GM21381 (cell line): ENCODE data around the gene S1PR2.
"Not testable (repeated sequence)": the region's sequence is repeated elsewhere in the genome, so short reads cannot be mapped to it uniquely, and the experiment has no call there.

ENCODE experiments used
- ATAC-seq: cut with Tn5 transposase; IDR thresholded peaks from one replicate; pipeline ENCODE4 v1.9.1; 2021; ENCODE audit warnings: mild to moderate bottlenecking, moderate library complexity; ENCODE audit not compliant: unreplicated experiment

S1PR2 gene

DNA sequence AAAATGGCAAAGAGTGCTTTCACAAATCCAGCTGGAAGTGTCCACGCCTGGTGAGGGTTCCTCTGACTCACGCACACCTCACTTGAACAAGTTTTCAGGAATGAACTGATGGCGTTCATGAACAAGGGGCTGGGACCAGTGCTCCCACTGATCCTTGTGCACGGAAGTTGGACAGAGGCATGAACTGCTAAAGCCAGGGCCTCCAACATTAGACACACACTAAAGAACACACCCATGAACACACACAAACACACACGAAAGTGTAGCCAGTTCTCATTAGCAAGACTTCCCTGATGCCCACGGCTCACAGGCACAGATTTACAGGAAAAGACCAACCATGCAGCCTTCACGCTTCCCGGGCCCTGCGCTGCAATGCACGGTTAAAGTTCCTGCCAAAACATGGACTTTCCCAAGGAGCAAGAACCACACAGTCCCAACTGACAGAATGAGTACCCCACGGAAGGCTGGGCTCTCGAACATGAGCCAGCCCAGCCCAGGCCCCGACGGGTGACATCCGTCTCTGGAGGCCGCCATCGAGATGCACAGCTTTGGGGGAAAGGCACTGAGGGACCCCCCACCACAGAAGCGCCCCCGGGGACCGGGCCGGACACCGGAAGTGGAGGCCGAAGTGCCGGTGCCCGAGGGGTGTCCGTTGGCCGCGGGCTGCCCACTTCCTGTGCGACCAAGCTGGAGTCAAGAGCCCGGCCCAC is 37.2 kb downstream of the S1PR2 start:
- ATAC-seq, result peak; percentile 29

DNA sequence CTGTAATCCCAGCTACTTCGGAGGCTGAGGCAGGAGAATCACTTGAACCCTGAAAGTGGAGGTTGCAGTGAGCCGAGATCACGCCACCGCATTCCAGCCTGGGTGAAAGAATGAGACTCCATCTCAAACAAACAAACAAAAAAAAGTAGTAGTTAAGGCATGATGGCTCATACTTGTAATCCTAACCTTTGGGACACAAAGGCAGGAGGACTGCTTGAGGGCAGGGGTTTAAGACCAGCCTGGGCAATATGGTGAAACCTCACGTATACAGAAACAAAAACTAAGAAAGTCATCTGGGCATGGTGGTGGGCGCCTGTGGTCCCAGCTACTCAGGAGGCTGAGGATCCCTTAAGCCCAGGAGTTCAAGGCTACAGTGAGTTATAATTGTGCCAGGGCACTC is 38.2 kb downstream of the S1PR2 start:
- no peak for ATAC-seq

DNA sequence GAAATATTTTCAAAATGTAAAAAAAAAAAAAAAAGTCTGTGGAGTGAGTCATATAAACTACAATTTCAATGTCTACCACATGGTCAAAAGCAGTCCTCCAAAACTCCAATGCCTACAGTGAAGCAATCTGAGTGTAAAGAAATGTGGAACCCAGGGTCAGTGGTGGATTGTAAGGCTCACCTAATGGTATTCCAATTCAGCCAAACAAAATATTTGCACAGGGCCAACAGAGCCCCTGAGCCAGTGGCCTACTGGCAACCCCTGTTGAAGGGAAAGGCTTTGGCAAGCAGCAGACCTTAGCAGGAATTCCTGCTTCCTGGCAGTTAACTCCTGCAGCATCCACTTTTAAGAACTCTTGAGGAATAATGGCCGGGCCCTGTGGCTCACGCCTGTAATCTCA is 39.8 kb downstream of the S1PR2 start:
- ATAC-seq, result no peak

DNA sequence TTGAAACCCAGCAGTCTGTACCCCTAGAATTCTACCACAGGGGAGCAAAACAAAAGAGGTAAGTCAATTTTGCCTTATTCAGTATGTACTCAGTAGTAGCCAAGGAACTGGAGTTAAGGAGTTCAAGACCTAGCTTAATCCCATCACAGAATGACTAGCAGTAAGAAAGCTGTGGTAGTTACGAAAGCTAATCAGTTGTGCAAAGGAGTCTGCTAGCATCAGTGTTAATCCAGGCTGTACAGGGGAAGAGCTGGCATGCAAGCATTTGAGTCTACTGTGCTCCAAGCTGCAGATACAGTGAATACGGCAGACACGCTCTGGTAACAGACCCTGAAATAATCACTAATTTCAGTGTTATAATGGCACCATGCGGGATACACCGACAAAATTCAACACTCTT is 41.1 kb downstream of the S1PR2 start:
- ATAC-seq, result no peak

DNA sequence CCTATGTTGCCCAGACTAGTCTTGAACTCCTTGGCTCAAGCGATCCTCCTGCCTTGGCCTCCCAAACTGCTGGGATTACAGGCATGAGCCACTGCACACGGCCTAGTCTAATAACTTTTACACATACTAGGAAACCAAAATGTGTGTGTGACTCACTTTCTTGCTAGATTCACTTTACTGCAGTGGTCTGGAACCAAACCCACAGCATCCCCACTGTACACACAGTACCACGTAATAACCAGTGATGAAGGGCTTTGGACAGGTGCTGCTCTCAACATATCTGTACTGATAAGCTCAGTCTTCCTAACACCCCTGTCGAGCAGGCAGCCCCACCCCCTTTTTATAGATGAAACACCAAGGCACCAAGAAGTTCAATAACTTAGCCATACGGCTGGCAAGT is 41.5 kb downstream of the S1PR2 start:
- ATAC-seq, result no peak

DNA sequence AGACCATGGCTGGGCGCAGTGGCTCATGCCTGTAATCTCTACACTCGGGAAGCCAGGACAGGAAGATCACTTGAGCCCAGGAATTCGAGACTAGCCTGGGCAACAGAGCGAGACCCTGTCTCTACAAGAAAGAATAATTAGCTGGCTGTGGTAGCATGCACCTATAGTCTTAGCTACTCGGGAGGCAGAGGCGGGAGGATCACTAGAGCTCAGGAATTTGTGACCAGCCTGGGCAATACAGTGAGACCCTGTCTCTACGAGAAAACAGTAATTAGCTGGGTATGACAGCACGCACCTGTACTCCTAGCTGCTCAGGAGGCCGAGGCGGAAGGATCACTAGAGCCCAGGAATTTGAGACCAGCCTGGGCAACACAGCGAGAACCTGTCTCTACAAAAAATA is 43.8 kb downstream of the S1PR2 start:
- ATAC-seq, result no peak

DNA sequence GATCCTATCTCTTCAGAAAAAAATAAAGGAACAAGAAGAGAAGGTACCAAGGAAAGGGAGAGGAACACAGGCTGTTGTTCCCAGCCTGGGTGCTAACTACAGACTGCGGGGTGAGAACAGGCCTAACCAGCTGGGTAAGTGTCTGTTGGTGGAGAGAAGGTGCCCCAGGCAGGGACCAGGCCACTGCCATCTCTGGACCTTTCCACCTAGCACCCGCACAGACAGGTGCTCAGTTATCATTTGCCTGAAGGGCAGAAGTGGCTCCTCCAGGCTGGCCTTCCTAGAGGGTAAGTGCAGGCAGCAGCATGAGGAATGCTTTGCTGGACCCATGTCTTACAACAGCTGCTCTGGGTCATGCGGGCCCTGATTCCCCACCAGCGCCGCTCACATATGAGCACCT is 46.5 kb downstream of the S1PR2 start:
- ATAC-seq, result no peak

DNA sequence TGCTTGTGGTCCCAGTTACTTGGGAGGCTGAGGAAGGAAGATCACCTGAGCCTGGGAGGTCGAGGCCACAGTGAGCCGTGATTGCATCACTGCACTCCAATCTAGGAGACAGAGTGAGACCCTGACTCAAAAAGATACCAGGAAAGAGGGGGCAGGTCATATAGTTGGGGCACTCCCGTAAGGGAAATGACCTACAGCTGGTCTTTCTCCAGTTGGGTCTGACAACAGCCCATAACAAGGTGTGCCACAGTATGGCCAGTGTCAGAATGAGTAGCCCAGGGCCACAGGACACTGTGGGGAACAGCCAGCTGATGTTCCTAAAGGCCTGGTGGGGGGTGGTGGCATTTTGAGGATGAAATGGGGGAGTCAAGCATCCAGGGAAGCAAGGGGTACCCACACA is 47.2 kb downstream of the S1PR2 start:
- ATAC-seq, result no peak

DNA sequence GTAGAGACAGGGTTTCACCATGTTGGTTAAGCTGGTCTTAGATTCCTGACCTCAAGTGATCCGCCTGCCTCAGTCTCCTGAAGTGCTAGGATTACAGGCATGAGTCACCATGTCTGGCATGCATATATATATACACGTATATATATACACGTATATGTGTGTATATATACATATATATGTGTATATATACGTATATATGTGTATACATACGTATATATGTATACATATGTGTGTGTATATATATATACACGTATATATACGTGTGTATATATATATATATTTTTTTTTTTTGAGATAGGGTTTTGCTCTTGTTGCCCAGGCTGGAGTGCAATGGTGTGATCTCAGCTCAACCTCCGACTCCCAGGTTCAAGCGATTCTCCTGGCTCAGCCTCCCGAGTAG is 48.3 kb downstream of the S1PR2 start:
- ATAC-seq, result no peak

DNA sequence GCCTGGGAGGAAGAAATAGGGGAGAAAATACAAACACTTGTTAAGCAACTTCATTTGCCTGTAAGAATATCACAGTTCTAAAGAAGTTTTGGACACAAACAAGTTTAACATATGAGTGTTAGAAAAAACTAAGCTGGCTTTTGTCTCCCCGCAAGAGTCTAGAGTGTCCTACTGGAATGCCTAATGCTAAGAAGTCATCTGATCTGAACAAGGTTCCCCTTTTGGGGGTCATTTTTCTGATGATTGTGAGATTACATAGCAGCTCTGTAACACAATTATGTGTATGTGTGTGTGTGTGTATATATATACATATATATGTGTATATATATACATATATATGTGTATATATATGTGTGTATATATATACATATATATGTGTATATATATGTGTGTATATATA is 49.1 kb downstream of the S1PR2 start:
- no peak for ATAC-seq

DNA sequence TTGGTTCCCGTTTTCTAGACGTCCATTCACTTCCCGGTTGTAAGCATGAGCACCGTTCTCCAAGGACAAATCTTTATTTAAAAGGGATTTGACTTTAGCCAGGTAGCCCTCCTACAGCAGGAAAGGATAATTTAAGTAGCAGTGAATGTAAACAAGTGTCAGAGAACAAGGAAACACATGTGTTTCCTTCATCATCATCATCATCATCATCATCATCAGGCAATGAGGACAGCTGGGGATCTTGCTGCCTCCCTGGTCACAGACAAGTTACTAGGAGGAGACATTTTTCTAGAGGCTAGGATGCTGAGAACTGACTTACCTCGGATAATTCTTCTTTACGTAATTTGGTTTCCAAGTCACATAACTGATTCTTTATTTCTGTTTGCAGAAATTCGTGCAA is 50.7 kb downstream of the S1PR2 start:
- ATAC-seq, result no peak

DNA sequence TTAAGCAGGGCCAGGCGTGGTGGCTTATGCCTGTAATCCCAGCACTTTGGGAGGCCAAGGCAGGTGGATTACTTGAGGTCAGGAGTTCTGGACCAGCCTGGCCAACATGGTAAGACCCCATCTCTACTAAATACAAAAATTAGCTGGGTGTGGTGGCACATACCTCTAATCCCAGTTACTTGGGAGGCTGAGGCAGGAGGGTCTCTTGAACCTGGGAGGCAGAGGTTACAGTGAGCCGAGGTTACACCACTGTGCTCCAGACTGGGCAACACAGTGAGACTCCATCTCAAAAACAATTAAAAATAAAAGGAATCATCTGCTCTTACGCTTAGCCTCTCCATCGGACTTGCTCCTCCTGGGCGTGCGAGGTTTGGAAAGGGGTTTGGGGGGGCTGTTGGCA is 51.1 kb downstream of the S1PR2 start:
- not testable (repeated sequence) for ATAC-seq

DNA sequence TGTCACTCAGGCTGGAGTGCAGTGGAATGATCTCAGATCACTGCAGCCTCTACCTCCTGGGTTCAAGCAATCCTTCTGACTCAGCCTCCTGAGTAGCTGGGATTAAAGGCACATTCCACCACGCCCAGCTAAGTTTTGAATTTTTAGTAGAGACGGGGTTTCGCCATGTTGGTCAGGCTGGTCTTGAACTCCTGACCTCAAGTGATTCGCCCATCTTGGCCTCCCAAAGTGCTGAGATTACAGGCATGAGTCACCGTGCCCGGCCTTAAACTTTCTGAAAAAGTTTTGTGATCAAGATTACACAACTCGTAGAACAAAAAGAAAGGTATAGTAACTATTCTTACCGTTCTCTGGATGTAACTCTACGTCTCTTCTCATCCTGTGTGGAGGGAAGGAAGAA is 57.6 kb downstream of the S1PR2 start:
- no peak for ATAC-seq
